Measurements from ENCODE around the gene ZC3H18. TPM values are rescaled to one million over a fixed set of nuclear protein-coding genes. Genes with fewer than 3 reads are reported as not detected.

Gene ZC3H18
- total RNA-seq, 4 donors from 2014 or later = 8.8 to 19.2 (median 13.5) TPM

- no peak for TF ChIP-seq CTCF (IDR thresholded peaks at IDR 0.05; ENCODE audit: low read depth)
Observed at GRCh38 chr16:88545781-88546180, 24.4 kb upstream of the ZC3H18 start.

- no peak for TF ChIP-seq CTCF (IDR thresholded peaks at IDR 0.05; ENCODE audit: low read depth)
Observed at GRCh38 chr16:88548131-88548874, 21.9 kb upstream of the ZC3H18 start.

- TF ChIP-seq CTCF (IDR thresholded peaks at IDR 0.05; ENCODE audit: low read depth) = no peak
Observed at GRCh38 chr16:88548985-88549384, 21.2 kb upstream of the ZC3H18 start.

GRCh38 chr16:88549671-88550245 lies 20.4 kb upstream of the ZC3H18 start:
- TF ChIP-seq CTCF (IDR thresholded peaks at IDR 0.05; ENCODE audit: low read depth) = no peak

- TF ChIP-seq CTCF (IDR thresholded peaks at IDR 0.05; ENCODE audit: low read depth) = no peak
Observed at GRCh38 chr16:88550246-88550661, 19.9 kb upstream of the ZC3H18 start.

GRCh38 chr16:88552166-88552565 lies 18.0 kb upstream of the ZC3H18 start:
- no peak for TF ChIP-seq CTCF (IDR thresholded peaks at IDR 0.05; ENCODE audit: low read depth)

- no peak for TF ChIP-seq CTCF (IDR thresholded peaks at IDR 0.05; ENCODE audit: low read depth)
Observed at GRCh38 chr16:88552815-88553214, 17.4 kb upstream of the ZC3H18 start.

Measured in subcutaneous adipose tissue (tissue), 4 donors.